Fibroblast of gingiva (primary cell): Measurements from ENCODE around the gene GFI1.
"Not testable (repeated sequence)": the region's sequence is repeated elsewhere in the genome, so short reads cannot be mapped to it uniquely, and the experiment has no call there.

Experiments used
- DNase-seq: peaks from one replicate; pipeline ENCODE4 v3.0.0-alpha.2; 2011; ENCODE audit warnings: low read depth

The GFI1 gene

DNA sequence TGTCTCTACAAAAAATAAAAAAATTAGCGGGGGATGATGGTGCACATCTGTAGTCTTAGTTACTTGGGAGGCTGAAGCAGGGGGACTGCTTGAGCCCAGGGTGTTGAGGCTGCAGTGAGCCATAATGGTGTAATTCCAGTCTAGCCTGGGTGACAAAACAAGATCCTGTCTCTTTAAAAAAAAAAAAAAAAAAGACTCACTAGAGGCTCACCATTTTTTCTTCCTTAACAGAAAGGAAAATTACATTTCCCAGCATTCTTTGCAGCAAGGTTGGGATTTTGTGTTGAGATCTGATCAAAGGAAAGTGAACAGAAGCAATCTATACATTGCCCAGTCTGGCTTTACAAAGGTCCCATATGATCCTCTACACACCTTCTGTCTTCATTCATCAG is 21.5 kb downstream of the GFI1 start:
- no peak for DNase-seq

DNA sequence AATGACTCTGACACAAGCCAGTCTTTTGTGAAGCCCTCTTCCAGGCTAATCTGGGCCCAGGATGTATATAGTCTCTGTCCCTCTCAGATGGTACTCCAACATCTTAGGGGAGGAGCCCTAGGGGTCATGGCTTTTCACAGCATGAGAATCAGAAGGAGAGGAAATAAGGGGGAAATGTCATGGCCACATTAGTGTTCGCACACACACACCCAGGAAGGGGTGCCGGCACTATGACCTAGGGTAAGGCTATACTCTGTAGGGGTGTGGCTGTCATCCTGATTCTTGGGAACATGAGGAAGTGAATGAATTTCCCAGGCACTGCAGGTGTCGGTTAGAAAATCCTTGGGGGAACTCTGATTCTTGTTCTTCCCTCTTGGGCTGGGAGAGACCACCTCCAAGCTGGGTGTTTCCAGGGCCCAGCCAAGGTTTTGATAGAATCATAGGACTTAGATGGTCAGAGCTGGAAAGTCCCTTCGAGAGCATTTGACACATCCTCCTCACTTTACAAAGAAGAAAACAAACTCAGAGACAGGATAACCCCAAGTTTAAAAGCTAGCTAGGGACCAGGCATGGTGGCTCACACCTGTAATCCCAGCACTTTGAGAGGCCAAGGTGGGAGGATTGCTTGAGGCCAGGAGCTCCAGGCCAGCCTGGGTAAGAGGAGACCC is 22.0 kb downstream of the GFI1 start:
- DNase-seq, result no peak

DNA sequence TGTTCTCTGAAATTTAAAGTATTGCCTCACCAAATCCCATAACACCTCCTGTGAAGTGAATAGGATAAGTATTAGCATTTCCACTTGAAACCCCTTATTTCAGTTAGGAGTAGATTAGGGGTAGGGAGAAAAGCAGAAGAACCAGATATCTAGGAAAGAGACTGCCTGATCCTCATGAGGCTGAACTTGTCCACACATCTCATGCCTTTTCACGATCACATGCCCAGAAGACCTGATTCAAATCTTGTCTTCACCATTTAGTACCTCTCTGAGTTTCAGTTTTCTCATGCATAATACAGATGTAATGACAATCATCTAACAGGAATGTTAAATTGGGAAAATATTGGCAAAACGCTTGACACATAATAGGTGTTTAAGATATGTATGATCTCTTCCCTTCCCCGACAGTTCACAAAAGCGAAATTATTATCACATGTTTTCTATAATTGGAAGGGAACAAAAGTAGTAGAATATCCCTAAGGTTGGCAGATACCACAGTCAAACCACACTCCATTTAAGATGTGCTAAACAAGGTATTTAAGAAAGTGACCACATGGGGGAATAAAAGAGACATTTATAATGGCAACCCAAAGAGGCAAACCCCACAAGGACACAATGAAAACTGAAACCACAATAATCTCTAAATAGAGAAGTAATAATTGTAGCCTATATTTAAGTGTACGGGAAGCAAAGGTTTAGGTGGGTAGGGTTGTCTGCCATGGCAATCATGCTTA is 25.2 kb downstream of the GFI1 start:
- DNase-seq, result no peak

DNA sequence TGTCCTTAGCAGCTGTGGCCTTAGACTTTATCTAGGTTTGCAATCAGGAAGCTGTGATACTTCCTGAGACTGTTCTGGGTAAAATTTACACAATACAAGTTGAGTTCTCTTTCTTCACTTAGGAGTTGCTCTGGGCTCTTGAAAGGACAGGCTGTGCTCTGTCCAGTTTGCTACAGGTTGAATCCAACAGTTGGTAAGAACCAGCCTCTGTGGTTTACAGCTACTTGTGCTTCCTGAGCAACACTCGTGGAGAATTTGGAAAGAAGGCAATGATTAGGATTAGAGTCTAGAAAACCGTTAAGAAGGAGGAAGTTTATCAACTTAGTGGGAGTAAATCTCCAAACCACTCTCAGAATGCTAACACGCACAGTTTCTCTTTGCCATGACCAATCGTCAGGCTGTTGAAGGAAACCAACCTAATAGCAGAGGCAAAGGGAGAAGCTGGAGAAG is 26.8 kb downstream of the GFI1 start:
- DNase-seq, result no peak

DNA sequence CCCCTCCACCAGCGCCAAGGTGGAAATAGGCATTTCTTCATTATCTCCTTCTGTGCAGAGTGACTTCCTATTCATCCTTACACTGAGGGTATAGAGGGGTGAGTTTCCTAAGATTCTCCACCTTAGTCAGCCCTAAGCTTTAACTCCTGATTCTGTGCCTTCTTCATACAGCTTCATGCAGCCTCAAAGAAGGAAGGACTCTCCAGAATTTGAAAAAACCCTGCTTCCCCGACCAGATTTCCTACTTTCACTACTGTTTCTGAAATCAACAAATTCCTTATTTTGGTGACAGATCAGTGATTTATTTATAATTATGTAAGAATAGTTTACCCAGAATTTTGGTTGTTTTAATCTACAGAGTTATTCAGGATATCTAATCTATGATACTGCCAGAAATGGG is 28.6 kb downstream of the GFI1 start:
- DNase-seq, result no peak

GRCh38 chr1:92447976-92448375 is 38.7 kb downstream of the GFI1 start:
- DNase-seq, result no peak

DNA sequence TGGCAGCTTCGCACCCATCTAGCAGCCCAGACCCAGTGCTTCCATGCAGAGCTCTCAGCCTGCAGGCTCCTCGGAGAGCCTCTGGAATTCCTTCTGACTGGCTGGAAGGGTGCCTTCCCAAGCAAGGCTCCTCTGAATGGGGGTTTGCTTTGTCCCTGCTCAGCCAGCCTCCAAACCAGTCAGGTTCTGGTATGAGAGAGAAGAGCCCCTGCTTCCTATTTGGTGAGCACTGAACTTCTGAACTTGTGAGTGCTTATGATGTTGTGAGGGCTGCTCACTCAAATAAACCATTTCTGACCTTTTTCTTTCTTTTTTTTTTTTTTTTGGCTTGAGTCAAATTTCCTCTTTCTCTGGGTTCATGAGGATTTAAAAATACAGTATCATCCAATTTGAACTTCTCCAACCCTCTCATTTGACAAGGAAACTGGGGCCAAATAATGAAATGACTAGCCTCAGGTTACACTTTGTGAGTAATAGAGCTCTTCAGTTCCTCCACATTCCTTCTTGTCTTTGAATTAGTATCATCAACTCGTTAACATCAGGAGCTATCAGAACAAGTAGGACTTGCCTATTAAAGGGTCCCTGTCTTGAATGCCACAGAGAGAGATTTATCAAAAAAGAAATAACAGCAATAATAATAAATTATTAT is 39.6 kb downstream of the GFI1 start:
- DNase-seq, result no peak

- DNase-seq, result no peak
These were observed 40.2 kb downstream of the GFI1 start for GRCh38 chr1:92446546-92446945.

- no peak for DNase-seq
These were observed 40.9 kb downstream of the GFI1 start for GRCh38 chr1:92445865-92446264.

DNA sequence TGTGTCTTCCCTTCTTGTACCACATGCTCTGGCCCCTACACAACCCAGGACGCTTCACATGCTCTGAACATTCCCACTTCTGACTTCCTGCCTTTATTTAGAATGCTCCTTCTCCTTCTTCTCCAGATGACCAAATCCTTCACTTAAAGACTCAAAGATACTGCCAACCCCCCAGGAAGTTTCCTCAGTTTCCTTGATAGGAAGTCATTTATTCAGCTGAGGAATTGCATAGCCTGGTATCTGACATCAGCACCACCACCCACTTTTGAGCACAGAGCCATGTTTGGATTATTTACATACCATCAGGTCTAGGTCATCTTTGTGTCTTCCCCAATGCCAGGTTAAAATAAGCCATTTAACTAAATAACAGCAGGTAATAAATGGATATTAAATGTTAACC is 42.4 kb downstream of the GFI1 start:
- DNase-seq, result no peak

DNA sequence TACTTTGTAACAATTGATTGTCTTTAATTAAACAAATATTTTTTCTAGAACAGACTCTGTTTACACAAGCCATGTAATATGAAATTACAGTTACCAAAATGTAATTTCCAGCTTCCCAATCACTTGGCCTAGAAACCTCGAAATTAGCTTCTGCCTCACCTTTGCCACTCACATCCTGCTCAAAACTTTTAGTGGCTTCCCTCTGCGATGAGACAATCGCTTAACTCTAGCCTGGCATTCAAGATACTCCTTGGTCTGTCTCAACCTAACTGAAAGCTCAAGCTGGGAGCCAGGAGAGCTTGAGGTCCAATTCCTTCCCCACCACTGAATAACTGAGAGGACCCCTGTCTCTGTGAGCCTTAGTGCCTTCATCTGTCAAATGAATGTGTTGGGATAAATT is 42.8 kb downstream of the GFI1 start:
- no peak for DNase-seq

DNA sequence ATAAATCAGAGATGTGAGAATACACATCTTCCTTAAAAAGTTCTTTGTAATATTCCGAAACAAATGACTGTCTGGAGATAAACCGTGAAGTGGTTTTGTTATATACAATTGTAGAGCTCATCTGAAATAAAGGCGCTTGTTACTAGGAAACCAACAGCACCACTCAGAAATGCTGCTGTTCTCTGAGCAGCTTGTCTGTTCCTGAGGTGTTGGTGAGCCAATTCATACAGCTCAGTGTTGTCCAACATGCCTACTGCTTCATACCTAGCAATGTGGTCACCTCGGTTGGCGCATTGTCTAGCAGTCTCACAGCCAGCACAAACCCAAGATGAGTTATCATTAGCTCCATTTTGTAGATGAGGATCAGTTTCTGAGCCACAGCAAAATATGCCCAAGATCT is 44.4 kb downstream of the GFI1 start:
- DNase-seq, result no peak

GRCh38 chr1:92441697-92442342 is 44.9 kb downstream of the GFI1 start:
- no peak for DNase-seq

GRCh38 chr1:92441316-92441696 is 45.4 kb downstream of the GFI1 start:
- no peak for DNase-seq

GRCh38 chr1:92439291-92439690 is 47.4 kb downstream of the GFI1 start:
- DNase-seq, result no peak

GRCh38 chr1:92434572-92434971 is 52.2 kb downstream of the GFI1 start:
- DNase-seq, result not testable (repeated sequence)

GRCh38 chr1:92430030-92430429 is 56.7 kb downstream of the GFI1 start:
- no peak for DNase-seq

DNA sequence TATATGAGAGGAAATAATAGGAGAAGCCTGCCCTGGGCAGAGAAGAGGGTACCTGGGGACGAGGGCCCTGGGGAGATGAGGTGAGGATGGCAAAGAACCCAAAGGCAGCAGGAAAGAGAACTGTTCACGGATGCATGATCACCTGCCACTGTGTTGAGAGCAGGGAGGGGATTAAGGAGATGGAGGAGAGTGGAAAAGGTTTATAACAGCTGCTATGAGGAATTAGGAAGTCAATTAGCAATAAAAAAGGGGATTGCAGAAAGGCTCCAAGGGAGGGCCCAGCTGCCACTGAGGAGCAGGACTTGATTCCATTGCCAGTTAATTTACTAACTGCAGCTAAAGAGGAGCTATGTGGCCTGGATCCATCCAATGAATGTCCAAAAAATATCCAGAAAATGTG is 61.1 kb downstream of the GFI1 start:
- DNase-seq, result no peak
